Measurements from ENCODE around the gene PLPP7. TPM values are rescaled to one million over a fixed set of nuclear protein-coding genes. Genes with fewer than 3 reads are reported as not detected.
A peak's percentile ranks its signal among the peaks of the same experiment; 100 is the strongest.

PLPP7 gene
- total RNA-seq, 4 donors from 2014 or later, result 14.4 to 24.6 (median 21.5) TPM

DNA sequence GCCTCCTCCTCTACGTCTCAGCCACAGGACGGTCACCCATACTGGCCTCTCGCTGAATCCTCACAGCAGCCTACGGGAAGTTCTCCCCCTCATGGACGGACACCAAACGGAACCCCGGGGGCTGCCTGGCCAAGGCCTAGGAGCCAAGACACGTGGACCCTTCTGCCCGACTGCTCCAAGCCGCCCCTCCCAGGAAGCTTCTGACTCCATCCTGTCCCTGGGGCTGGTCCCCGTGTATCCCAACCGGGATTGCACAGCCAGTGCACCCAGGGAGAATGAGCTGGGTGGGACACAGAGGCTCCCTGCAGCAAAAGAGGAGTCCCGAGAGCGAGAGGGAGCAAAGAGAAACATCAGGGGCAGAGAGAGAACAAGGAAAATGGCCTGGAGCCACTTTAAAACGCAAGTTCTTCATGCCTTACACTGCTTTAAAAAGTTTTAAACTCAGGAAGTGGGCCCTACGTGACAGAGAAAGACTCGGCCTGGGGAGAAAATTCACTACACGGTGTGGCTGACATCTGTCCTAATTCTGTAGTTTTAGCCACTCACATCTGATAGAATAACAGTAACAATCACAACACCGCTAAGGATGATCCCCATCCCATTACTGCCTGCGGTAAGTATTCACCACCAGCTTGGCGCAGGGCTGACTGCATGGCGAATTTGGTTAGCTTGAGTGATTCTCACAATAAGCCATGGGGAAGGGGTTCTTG lies 16.2 kb upstream of the PLPP7 start:
- Histone ChIP-seq H3K36me3 (no peaks in the 10 kb centered on the region), H3K27ac (peak overlapping the region; percentile 30 to 85 (median 83)), H3K27me3 (peaks cover 0 to 15% of the 10 kb centered on the region in 2 donors), H3K9me3 (no peaks in the 10 kb centered on the region), H3K4me3 (peak overlapping the region in 3 of 4 donors; percentile 42 to 88 (median 70)), H3K4me1 (peaks cover 0 to 50% (median 10%) of the 10 kb centered on the region in 4 donors)
- WGBS, 2 donors, result 68 to 71% methylated on average over 22 of the region's 22 CpGs
- DNase-seq (ENCODE audit: low spot score in 2 of 2), result no peak
- TF ChIP-seq, protein P1, sequence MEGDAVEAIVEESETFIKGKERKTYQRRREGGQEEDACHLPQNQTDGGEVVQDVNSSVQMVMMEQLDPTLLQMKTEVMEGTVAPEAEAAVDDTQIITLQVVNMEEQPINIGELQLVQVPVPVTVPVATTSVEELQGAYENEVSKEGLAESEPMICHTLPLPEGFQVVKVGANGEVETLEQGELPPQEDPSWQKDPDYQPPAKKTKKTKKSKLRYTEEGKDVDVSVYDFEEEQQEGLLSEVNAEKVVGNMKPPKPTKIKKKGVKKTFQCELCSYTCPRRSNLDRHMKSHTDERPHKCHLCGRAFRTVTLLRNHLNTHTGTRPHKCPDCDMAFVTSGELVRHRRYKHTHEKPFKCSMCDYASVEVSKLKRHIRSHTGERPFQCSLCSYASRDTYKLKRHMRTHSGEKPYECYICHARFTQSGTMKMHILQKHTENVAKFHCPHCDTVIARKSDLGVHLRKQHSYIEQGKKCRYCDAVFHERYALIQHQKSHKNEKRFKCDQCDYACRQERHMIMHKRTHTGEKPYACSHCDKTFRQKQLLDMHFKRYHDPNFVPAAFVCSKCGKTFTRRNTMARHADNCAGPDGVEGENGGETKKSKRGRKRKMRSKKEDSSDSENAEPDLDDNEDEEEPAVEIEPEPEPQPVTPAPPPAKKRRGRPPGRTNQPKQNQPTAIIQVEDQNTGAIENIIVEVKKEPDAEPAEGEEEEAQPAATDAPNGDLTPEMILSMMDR (IDR thresholded peaks at IDR 0.05), result no peak
- TF ChIP-seq POLR2A (IDR thresholded peaks at IDR 0.05) (no peak), EP300 (IDR thresholded peaks at IDR 0.05) (no peak)

DNA sequence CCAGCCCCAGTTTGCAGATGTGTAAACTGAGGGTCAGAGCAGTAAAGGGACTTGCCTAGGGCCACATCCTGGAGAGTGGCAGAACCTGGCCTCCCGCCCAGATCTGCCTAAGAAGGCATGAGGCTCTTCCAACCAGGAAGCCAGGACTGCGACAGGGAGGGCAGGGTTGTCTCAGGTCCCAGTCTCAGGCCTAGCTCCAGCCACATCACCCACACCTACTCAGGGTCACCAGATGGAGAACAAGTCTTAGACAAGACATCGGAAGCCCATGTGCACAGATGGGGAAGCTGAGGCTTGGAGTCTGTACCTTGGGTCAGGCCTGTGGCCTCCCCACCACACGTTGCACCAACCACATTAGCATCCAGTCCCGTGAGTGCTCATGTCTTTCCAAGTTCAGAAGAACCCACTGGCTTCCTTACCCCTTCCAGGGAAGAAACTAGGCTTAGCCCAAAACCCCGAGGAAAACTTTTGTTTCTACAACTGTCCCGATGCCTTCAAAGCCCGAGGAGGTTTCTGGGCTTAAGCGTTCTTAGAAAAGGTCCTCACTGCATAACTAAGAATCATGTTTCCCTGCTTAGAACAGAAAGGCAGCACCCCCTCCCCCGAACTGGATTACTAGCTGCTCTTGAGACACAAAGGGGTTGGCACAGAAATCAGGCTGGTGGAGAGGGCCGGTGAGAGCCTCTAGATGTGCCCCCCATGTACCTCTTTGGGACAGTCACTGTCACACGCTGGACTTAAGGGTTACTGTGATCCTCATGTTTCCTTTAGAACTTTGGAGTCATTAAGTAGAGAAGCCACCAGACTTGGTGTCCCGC lies 15.5 kb upstream of the PLPP7 start:
- peaks cover 0 to 47% (median 10%) of the 10 kb centered on the region in 4 donors for H3K4me1 ChIP-seq
- no peaks in the 10 kb centered on the region for H3K36me3 ChIP-seq
- H3K27me3 ChIP-seq, result peaks cover 0 to 15% of the 10 kb centered on the region in 2 donors
- TF ChIP-seq, protein P1 (IDR thresholded peaks at IDR 0.05), result no peak
- TF ChIP-seq EP300 (IDR thresholded peaks at IDR 0.05), result no peak
- no peak for TF ChIP-seq POLR2A (IDR thresholded peaks at IDR 0.05)
- H3K9me3 ChIP-seq, result no peaks in the 10 kb centered on the region
- peak overlapping the region in 3 of 4 donors; percentile 42 to 88 (median 70) for H3K4me3 ChIP-seq
- 53 to 60% methylated on average over 11 to 13 of the region's 13 CpGs for WGBS, 2 donors
- peak overlapping the region; percentile 56 to 85 (median 83) for H3K27ac ChIP-seq
- DNase-seq (ENCODE audit: low spot score in 2 of 2), result no peak

DNA sequence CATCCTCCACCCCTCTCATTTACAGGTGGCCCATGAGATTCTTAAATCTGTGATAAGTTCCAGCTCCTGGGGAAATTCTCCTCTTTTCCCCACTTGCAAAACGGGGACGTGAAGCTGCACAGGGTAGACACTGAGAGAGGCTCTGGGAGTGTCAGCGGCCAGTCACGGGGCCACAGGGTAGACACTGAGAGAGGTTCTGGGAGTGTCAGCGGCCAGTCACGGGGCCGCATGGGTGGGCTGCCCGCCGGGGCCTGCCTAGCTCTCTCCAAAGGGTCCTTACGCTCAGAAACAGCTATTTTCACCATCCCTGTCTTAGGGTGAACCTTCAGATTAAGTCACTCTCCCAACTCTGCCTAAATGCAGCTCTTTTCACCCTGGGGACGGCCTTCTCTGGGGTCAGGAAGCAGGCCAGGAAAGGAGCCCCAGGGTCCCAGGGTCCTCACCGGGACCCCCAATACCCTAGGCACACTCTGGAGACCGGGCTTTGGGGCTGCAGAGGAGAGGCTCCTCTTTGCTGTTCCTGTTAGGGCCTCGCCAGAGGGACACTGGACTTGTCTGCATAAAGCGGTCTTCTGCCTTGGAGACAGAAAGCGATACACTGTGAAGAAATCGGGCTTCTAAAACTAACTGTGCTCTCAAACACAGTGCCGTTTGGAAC lies 14.7 kb upstream of the PLPP7 start:
- peaks cover 0 to 16% of the 10 kb centered on the region in 2 donors for H3K27me3 ChIP-seq
- peak; percentile 38 to 50 for DNase-seq (ENCODE audit: low spot score in 2 of 2)
- peaks cover 0 to 42% (median 10%) of the 10 kb centered on the region in 4 donors for H3K4me1 ChIP-seq
- TF ChIP-seq POLR2A (IDR thresholded peaks at IDR 0.05), result peak; percentile 15 to 27
- TF ChIP-seq, protein P1 (IDR thresholded peaks at IDR 0.05), result no peak
- TF ChIP-seq EP300 (IDR thresholded peaks at IDR 0.05), result peak in 1 of 2 donors; percentile 53
- H3K27ac ChIP-seq, result peak overlapping the region; percentile 56 to 85 (median 83)
- H3K9me3 ChIP-seq, result no peaks in the 10 kb centered on the region
- WGBS, 2 donors, result 61 to 76% methylated on average over 17 to 18 of the region's 18 CpGs
- H3K4me3 ChIP-seq, result peak overlapping the region; percentile 42 to 88 (median 65)
- H3K36me3 ChIP-seq, result no peaks in the 10 kb centered on the region

DNA sequence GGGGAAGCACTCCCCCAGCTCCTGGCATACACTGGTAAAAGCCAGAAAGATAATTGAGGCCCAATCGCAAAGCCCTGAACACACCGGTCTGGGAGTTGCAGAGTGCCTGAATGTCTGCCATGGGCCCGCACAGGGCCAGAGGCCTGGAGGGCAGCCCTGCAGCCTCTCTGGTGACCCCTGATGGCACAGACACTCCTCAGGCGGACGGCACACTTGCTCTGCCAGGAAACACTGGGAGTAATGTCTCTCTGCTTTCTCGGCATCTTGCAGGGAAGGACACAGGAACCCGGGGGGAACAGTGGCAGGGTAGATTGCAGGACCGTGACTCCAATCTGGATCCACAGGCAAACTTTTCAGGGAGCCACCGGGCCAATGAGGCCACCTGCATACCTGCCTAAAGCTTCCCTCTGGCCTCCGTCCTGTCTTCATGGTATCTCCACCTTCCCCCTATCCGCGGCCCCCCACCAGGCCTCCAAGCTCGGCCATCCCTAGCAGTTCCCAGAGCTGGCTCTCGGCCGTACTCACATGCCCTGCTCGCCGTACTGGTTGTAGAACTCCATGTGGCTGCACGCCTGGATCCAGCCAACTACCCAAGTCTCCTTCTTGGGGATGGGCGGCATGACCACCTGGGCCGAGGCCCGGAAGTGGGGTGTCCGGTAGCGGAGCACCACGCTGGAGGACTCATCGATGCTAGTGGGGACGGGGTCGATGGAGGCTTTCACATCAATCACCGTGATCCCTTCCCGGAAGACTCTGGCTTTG lies 14.0 kb upstream of the PLPP7 start:
- DNase-seq (ENCODE audit: low spot score in 2 of 2), result no peak
- TF ChIP-seq, protein P1 (IDR thresholded peaks at IDR 0.05), result no peak
- no peak for TF ChIP-seq EP300 (IDR thresholded peaks at IDR 0.05)
- H3K27ac ChIP-seq, result peak overlapping the region in 3 of 4 donors; percentile 82 to 85 (median 84)
- H3K36me3 ChIP-seq, result no peaks in the 10 kb centered on the region
- 63 to 67% methylated on average over 29 of the region's 29 CpGs for WGBS, 2 donors
- H3K4me1 ChIP-seq, result peaks cover 0 to 36% (median 9%) of the 10 kb centered on the region in 4 donors
- H3K9me3 ChIP-seq, result no peaks in the 10 kb centered on the region
- peaks cover 0 to 23% of the 10 kb centered on the region in 2 donors for H3K27me3 ChIP-seq
- peak overlapping the region; percentile 42 to 88 (median 65) for H3K4me3 ChIP-seq
